Small intestine (tissue), 7 donors: ENCODE measurements around the gene BICRAL. TPM values are rescaled to one million over a fixed set of nuclear protein-coding genes. Genes with fewer than 3 reads are reported as not detected.
A peak's percentile ranks its signal among the peaks of the same experiment; 100 is the strongest.
"Not testable (repeated sequence)": the region's sequence is repeated elsewhere in the genome, so short reads cannot be mapped to it uniquely, and the experiment has no call there.

Experiments used
- DNase-seq, 2 donors: peaks; one replicate each; pipeline versions ENCODE4 v3.0.0 to v3.0.0-alpha.2; 2013
- FAIRE-seq: peaks from 2 replicates; lab custom pipeline; 2012; peaks lifted over from hg19 to GRCh38; lab: Jason Lieb, UNC
- H3K27ac ChIP-seq, 3 donors: one replicate each; pipeline ENCODE4 v1.5.1; 2013; ENCODE audit warnings: low read length in 2 of 3, mild to moderate bottlenecking in 2 of 3, control low read depth in 1 of 3, inconsistent platforms in 1 of 3, low read depth in 1 of 3, moderate library complexity in 1 of 3
- H3K27me3 ChIP-seq, 3 donors: one replicate each; pipeline ENCODE4 v1.6.1; 2013; ENCODE audit warnings: low read length in 3 of 3, inconsistent platforms in 1 of 3; ENCODE audit not compliant: control insufficient read depth in 3 of 3, insufficient read depth in 3 of 3
- H3K36me3 ChIP-seq, 3 donors: one replicate each; pipeline ENCODE4 v1.6.1; 2013; ENCODE audit warnings: low read length in 3 of 3, inconsistent platforms in 1 of 3, low read depth in 1 of 3, mild to moderate bottlenecking in 1 of 3, moderate library complexity in 1 of 3; ENCODE audit not compliant: control insufficient read depth in 3 of 3, insufficient read depth in 2 of 3
- H3K4me1 ChIP-seq, 3 donors: one replicate each; pipeline ENCODE4 v1.6.1; 2013; ENCODE audit warnings: low read length in 2 of 3, inconsistent platforms in 1 of 3, low read depth in 1 of 3, mild to moderate bottlenecking in 1 of 3, moderate library complexity in 1 of 3; ENCODE audit not compliant: control insufficient read depth in 3 of 3, insufficient read depth in 2 of 3
- H3K4me3 ChIP-seq, 3 donors: one replicate each; pipeline ENCODE4 v1.5.1; 2013; ENCODE audit warnings: low read length in 3 of 3, control low read depth in 1 of 3, inconsistent platforms in 1 of 3, low read depth in 1 of 3, mild to moderate bottlenecking in 1 of 3, moderate library complexity in 1 of 3
- H3K9me3 ChIP-seq, 2 donors: one replicate each; pipeline ENCODE4 v1.6.1; 2013; ENCODE audit warnings: low read depth in 1 of 2, low read length in 1 of 2; ENCODE audit not compliant: control insufficient read depth in 2 of 2, insufficient read depth in 1 of 2
- WGBS, 3 donors: extraction: QIAGEN DNeasy Blood & Tissue Kit; methylation state at CpG; one replicate each; pipeline ENCODE4 v1.1.7; 2013; 5-methylcytosine and 5-hydroxymethylcytosine counted together
- polyA plus RNA-seq, 4 donors: library from polyadenylated mRNA; stranded (reverse) in 3 of 4; unstranded in 1 of 4; fragments of 200-250 nt in 3 of 4; fragments of 120-200 nt in 1 of 4; gene quantifications; one replicate each; pipeline versions ENCODE4 v1.2.1 to v1.2.3, GENCODE V29; 2013
- donor health status: healthy with polysubstance abuse.
- donor health status: control.
- donor health status: control.
- donor health status: Bipolar disorder and iron deficiency.
- donor health status: healthy.

Gene BICRAL
- polyA plus RNA-seq, 4 donors: 3.2 to 15.4 (median 4.7) TPM

DNA sequence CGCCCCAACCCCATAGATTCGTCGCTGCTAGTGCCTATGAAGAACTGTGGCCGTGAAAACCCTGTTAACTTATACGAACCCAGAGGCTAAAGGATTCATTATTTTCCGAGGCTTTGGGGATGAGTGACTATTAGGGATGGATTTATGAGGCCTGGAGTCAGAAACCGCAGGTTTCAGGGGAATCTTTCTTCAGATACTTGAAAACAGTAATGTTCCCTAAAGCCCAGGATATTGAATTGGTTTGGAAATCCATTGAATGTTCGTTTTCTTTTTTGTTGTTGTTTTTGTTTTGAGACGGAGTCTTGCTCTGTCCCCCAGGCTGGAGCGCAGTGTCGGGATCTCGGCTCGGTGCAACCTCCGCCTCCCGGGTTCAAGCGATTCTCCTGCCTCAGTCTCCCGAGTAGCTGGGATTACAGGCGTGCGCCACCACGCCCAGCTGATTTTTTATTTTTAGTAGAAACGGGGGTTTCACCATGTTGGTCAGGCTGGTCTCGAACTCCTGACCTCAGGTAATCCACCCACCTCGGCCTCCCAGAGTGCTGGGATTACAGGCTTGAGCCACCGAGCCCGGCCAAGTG, 98.5 kb downstream of the BICRAL start:
- 1 to 8% (median 4%) methylated on average over 25 of the region's 25 CpGs for WGBS, 3 donors
- peak overlapping the region; percentile 55 to 90 (median 79) for H3K4me3 ChIP-seq
- not testable (repeated sequence) for H3K9me3 ChIP-seq, H3K27me3 ChIP-seq, FAIRE-seq, H3K4me1 ChIP-seq, DNase-seq
- peaks cover 6 to 34% (median 15%) of the 10 kb centered on the region in 3 donors for H3K36me3 ChIP-seq
- peak overlapping the region; percentile 71 to 98 (median 83) for H3K27ac ChIP-seq

DNA sequence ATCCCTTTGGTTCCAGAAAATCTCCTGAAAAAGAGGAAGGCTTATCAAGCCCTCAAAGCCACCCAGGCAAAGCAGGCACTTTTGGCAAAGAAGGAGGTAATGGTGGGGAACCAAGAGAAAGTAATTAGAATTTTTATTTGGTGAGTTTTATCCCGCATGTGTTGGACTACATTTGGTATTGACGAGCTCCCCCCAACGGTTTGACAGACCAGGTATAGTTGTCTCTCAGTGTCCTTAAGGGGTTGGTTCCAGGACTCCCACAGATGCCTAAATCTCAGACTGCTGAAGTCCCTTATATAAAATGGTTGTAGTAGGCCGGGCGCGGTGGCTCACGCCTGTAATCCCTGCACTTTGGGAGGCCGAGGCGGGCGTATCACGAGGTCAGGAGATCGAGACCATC, 99.0 kb downstream of the BICRAL start:
- not testable (repeated sequence) for H3K27me3 ChIP-seq, FAIRE-seq, H3K9me3 ChIP-seq, H3K27ac ChIP-seq, DNase-seq, H3K4me1 ChIP-seq
- Histone ChIP-seq H3K4me3 (peak overlapping the region in 2 of 3 donors; percentile 79 to 90), H3K36me3 (peaks cover 11 to 39% (median 19%) of the 10 kb centered on the region in 3 donors)
- WGBS, 3 donors: 62 to 84% (median 76%) methylated on average over 11 to 12 of the region's 12 CpGs

DNA sequence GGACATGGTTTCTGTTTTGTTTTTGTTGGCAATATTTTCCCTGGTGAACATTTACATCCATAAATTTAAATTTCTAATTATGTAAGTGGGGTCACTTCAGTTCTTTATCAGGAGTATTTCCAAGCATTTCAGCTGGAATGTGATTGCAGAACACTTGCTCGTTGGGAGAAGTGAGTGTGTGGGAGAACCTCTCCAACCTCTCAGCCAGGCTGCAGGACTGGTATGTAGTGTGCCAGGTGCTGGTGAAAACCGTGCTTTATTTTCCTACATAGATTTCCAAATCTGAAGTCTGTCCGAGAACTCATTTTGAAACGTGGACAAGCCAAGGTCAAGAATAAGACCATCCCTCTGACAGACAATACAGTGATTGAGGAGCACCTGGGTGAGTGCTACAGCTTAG, 103.8 kb downstream of the BICRAL start:
- no peak overlapping the region for H3K4me3 ChIP-seq
- no peaks in the 10 kb centered on the region for H3K9me3 ChIP-seq
- no peaks in the 10 kb centered on the region for H3K27me3 ChIP-seq
- 69 to 85% (median 78%) methylated on average over 4 of the region's 4 CpGs for WGBS, 3 donors
- no peak for FAIRE-seq
- peaks cover 12 to 53% (median 21%) of the 10 kb centered on the region in 3 donors for H3K36me3 ChIP-seq
- H3K4me1 ChIP-seq: peaks cover 0 to 4% (median 2%) of the 10 kb centered on the region in 3 donors
- H3K27ac ChIP-seq: no peak overlapping the region
- DNase-seq: no peak

DNA sequence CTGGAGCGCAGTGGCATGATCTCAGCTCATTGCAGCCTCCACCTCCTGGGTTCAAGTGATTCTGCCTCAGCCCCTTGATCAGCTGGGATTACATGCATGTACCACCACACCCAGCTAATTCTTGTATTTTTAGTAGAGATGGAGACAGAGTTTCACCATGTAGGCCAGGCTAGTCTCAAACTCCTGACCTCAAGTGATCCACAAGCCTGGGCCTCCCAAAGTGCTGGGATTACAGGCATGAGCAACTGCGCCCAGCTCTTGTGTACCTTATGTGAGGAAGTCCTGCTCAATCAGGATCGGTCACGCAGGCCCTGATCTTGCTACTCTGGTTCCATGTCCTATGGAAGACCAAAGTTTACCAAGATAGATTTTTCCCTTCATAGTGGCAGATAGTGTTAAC, 106.3 kb downstream of the BICRAL start:
- H3K27me3 ChIP-seq, DNase-seq, H3K4me3 ChIP-seq, H3K9me3 ChIP-seq, FAIRE-seq, H3K27ac ChIP-seq: not testable (repeated sequence)
- 85 to 93% (median 88%) methylated on average over 4 of the region's 4 CpGs for WGBS, 3 donors
- H3K4me1 ChIP-seq: peaks cover 0 to 11% (median 0%) of the 10 kb centered on the region in 3 donors
- H3K36me3 ChIP-seq: peaks cover 12 to 32% (median 20%) of the 10 kb centered on the region in 3 donors

DNA sequence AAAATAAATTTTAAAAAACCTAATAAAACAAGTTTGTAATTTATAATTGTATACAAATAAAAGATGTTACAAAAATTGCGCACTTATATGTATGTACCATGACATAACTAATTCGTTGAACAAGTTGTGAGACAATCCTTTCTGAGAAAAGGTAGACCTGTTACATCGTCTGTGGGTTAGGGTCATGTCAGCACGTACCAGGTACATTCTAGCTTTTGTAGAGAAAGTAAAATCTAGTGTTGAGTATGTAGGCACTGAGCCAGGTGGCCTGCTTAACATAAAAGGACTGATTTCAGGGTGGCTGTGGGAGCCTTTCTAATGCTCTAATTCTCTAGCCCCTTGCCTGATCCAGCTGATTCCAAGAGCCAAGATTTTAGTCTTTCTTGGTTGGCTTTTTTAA, 108.0 kb downstream of the BICRAL start:
- Histone ChIP-seq H3K36me3 (peaks cover 7 to 25% (median 7%) of the 10 kb centered on the region in 3 donors), H3K4me1 (peaks cover 0 to 23% (median 0%) of the 10 kb centered on the region in 3 donors), H3K4me3 (peak overlapping the region in 2 of 3 donors; percentile 64 to 97), H3K9me3 (no peaks in the 10 kb centered on the region), H3K27me3 (no peaks in the 10 kb centered on the region), H3K27ac (peak overlapping the region in 1 of 3 donors; percentile 96)
- DNase-seq: no peak
- no peak for FAIRE-seq
- WGBS, 3 donors: 46 to 49% (median 46%) methylated on average over 4 of the region's 4 CpGs

DNA sequence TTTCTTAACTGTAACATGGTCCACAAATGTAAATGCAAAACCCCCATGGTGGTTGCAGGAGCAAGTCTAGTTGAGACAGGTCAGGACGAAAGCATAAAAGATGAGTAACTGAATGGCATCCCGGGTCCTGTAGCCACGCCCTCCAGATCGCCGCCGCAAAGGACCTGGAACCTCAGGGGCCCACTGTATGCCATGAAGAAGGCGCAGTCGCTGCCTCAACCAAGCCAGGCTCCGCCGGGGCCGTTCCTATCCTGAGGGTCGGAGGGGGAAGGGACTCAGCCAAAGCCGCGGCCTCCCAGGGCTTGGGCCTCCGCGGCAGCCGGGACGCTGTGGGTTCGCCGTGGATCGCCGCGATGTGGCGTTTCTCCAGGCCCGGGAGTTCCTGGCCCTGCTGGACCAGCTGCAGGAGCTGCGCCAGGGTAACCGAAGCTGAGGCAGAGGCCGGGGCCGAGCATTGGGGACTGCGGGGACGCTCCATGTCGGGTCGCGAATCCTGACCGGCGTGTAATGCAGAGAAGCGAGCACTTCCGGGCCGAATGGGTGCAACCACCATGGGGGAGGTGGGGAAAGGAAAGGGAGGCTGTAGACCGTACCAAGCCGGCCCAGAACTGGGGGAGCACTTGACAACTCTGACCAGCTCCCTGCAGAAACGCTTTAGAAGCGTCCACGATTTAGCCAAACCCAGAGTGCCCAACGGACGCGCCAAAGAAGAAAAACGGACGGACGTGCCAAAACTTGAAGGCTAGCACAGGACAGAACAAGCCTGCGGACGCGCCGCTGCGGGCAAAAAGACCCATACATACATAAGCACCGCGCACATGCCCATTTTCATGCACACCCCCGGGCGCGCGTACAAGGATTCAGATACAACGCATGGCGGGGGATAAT, 108.7 kb downstream of the BICRAL start:
- no peaks in the 10 kb centered on the region for H3K27me3 ChIP-seq
- peak overlapping the region; percentile 64 to 97 (median 65) for H3K4me3 ChIP-seq
- H3K36me3 ChIP-seq: peaks cover 4 to 18% (median 4%) of the 10 kb centered on the region in 3 donors
- no peaks in the 10 kb centered on the region for H3K9me3 ChIP-seq
- 0 to 1% (median 0%) methylated on average over 61 to 63 of the region's 63 CpGs for WGBS, 3 donors
- DNase-seq (peak; percentile 94 to 96), FAIRE-seq (no peak)
- H3K27ac ChIP-seq: peak overlapping the region; percentile 73 to 96 (median 90)
- H3K4me1 ChIP-seq: peaks cover 0 to 25% (median 0%) of the 10 kb centered on the region in 3 donors

DNA sequence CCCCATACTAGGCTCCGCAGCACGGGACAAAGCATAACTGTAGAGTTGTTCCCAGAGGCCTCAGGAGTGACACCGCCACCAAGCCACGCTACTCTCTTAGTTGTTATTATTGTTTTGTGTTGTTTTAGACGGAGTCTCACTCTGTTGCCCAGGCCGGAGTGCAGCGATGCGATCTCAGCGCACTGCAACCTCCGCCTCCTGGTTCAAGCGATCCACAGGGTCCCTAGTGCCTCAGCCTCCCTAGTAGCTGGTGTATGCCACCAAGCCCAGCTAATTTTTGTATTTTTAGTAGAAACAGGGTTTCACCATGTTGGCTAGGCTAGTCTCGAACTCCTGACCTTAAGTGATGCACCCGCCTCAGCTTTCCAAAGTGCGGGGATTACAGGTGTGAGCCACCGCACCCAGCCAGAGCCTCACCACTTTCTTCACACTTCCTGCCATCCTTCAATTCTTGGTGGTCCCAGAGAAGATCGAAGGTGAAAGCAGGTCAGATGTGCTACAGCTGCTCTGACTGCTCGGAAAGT, 109.4 kb downstream of the BICRAL start:
- 19 to 35% (median 26%) methylated on average over 17 of the region's 17 CpGs for WGBS, 3 donors
- Histone ChIP-seq H3K27me3 (no peaks in the 10 kb centered on the region), H3K4me1 (peaks cover 0 to 25% (median 0%) of the 10 kb centered on the region in 3 donors), H3K9me3 (no peaks in the 10 kb centered on the region), H3K4me3 (peak overlapping the region; percentile 27 to 97 (median 64)), H3K27ac (peak overlapping the region; percentile 1 to 96 (median 90)), H3K36me3 (peaks cover 0 to 13% (median 0%) of the 10 kb centered on the region in 3 donors)
- no peak for DNase-seq
- FAIRE-seq: no peak
